Measurements from ENCODE around the gene GCDH.

The GCDH gene

GRCh38 chr19:12899891-12900518, 9.0 kb downstream of the GCDH start:
- no peak overlapping the region for H3K4me2 ChIP-seq (ENCODE audit: low read length)
- no peak overlapping the region for H3K27ac ChIP-seq (ENCODE audit: low read depth, low read length)
- no peaks in the 10 kb centered on the region for H3F3A ChIP-seq (ENCODE audit: control insufficient read depth, insufficient read depth)
- no peaks in the 10 kb centered on the region for H3K79me2 ChIP-seq (ENCODE audit: control insufficient read depth, low read length)
- no peaks in the 10 kb centered on the region for H3K9me2 ChIP-seq (replicated peaks; ENCODE audit: control insufficient read depth, low read length)
- H3K27me3 ChIP-seq (ENCODE audit: control insufficient read depth, low read length): no peaks in the 10 kb centered on the region
- H3K9me3 ChIP-seq (ENCODE audit: control insufficient read depth, insufficient read depth, low read length): no peaks in the 10 kb centered on the region
- TF ChIP-seq CTCF (IDR thresholded peaks at IDR 0.05; ENCODE audit: low read depth, low read length, poor library complexity, severe bottlenecking) (no peak), EZH2phosphoT487 (IDR thresholded peaks at IDR 0.05; ENCODE audit: borderline replicate concordance, low read length) (no peak)
- H3K4me1 ChIP-seq (ENCODE audit: control insufficient read depth, low read length): no peaks in the 10 kb centered on the region
- peaks cover 24% of the 10 kb centered on the region for H3K36me3 ChIP-seq (ENCODE audit: control insufficient read depth, low read length)
- H4K20me1 ChIP-seq (ENCODE audit: control insufficient read depth, insufficient read depth, low read depth, low read length): 0 out of 2 replicates have a peak, but pooled peaks cover 2% of the 10 kb centered on the region
- no peak overlapping the region for H3K4me3 ChIP-seq (ENCODE audit: low read length)

DNA sequence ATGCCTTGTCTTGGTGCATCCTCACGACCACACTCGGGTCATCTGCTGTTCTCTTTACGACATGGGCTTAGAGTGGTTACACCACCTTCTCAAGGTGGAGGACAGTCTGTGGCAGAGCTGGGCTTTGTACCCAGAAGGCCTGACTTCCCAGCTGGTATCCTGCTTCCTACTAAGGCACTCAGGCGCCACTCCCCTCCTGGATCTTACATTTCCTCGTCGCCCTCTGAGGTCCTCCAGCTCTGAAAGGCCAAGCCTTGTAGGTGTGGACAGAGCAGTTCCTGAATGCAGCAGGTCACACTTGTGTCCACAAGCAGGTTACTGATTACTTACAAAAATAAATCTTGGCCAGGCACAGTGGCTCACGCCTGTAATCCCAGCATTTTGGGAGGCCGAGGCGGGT, 16.2 kb downstream of the GCDH start:
- Histone ChIP-seq H3K36me3 (ENCODE audit: control insufficient read depth, low read length) (no peaks in the 10 kb centered on the region), H3K4me3 (ENCODE audit: low read length) (no peak overlapping the region), H3K79me2 (ENCODE audit: control insufficient read depth, low read length) (no peaks in the 10 kb centered on the region), H4K20me1 (ENCODE audit: control insufficient read depth, insufficient read depth, low read depth, low read length) (0 out of 2 replicates have a peak, but pooled peaks cover 2% of the 10 kb centered on the region), H3F3A (ENCODE audit: control insufficient read depth, insufficient read depth) (no peaks in the 10 kb centered on the region), H3K4me2 (ENCODE audit: low read length) (no peak overlapping the region), H3K4me1 (ENCODE audit: control insufficient read depth, low read length) (no peaks in the 10 kb centered on the region), H3K27me3 (ENCODE audit: control insufficient read depth, low read length) (no peaks in the 10 kb centered on the region), H3K9me2 (replicated peaks; ENCODE audit: control insufficient read depth, low read length) (no peaks in the 10 kb centered on the region), H3K27ac (ENCODE audit: low read depth, low read length) (no peak overlapping the region), H3K9me3 (ENCODE audit: control insufficient read depth, insufficient read depth, low read length) (no peaks in the 10 kb centered on the region)
- TF ChIP-seq EZH2phosphoT487 (IDR thresholded peaks at IDR 0.05; ENCODE audit: borderline replicate concordance, low read length) (no peak), CTCF (IDR thresholded peaks at IDR 0.05; ENCODE audit: low read depth, low read length, poor library complexity, severe bottlenecking) (no peak)

DNA sequence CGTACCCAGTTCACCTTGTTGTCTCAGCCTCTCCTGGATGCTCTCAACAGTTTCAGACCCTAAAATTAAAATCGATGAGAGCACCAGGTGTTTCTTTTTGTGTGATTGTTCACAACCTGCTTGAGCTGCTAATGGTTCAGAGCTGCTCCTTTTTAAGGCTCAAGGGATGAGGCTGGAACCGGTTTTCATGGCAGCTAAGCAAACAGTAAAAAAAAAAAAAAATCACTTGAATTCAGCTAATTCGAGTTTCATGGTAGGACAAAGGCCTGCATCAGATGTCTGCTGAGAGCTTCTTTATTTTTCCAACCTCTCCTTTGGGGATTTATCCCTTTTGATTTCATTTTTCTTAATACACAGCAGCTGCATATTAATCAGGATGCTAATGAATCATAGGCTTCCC, 21.6 kb downstream of the GCDH start:
- Histone ChIP-seq H3K4me1 (ENCODE audit: control insufficient read depth, low read length) (no peaks in the 10 kb centered on the region), H3K27ac (ENCODE audit: low read depth, low read length) (no peak overlapping the region), H4K20me1 (ENCODE audit: control insufficient read depth, insufficient read depth, low read depth, low read length) (no peaks in the 10 kb centered on the region), H3K4me2 (ENCODE audit: low read length) (no peak overlapping the region), H3K4me3 (ENCODE audit: low read length) (no peak overlapping the region), H3K36me3 (ENCODE audit: control insufficient read depth, low read length) (no peaks in the 10 kb centered on the region), H3F3A (ENCODE audit: control insufficient read depth, insufficient read depth) (no peaks in the 10 kb centered on the region), H3K27me3 (ENCODE audit: control insufficient read depth, low read length) (no peaks in the 10 kb centered on the region), H3K9me2 (replicated peaks; ENCODE audit: control insufficient read depth, low read length) (no peaks in the 10 kb centered on the region), H3K79me2 (ENCODE audit: control insufficient read depth, low read length) (no peaks in the 10 kb centered on the region), H3K9me3 (ENCODE audit: control insufficient read depth, insufficient read depth, low read length) (no peaks in the 10 kb centered on the region)
- TF ChIP-seq CTCF (IDR thresholded peaks at IDR 0.05; ENCODE audit: low read depth, low read length, poor library complexity, severe bottlenecking): no peak
- TF ChIP-seq EZH2phosphoT487 (IDR thresholded peaks at IDR 0.05; ENCODE audit: borderline replicate concordance, low read length): no peak
